Heart right ventricle (tissue), 16 donors: ENCODE results near the gene CYREN. TPM values are rescaled to one million over a fixed set of nuclear protein-coding genes. Genes with fewer than 3 reads are reported as not detected.
A peak's percentile ranks its signal among the peaks of the same experiment; 100 is the strongest.

ENCODE experiments used
- ATAC-seq, 8 donors: fragments of 200-7000 bp; cut with Tn5 transposase; one replicate each; pipeline ENCODE4 v1.9.1; 2020; ENCODE audit warnings: mild to moderate bottlenecking in 8 of 8, moderate library complexity in 8 of 8, moderate number of reproducible peaks in 1 of 8
- DNase-seq, 2 donors: peaks; one replicate each; pipeline ENCODE4 v3.0.0-alpha.2; 2020
- H3K27ac ChIP-seq, 10 donors: fragments of 200-600 bp; sonication (generic) in 2 of 10; one replicate each; pipeline versions ENCODE4 v1.5.0 to v1.8.0; 2020 to 2022; ENCODE audit warnings: mild to moderate bottlenecking in 3 of 10
- H3K27me3 ChIP-seq, 7 donors: fragments of 200-600 bp; one replicate each; pipeline ENCODE4 v1.8.0; 2021 to 2022; ENCODE audit warnings: mild to moderate bottlenecking in 2 of 7
- H3K36me3 ChIP-seq, 9 donors: fragments of 200-600 bp; sonication (generic) in 1 of 9; one replicate each; pipeline versions ENCODE4 v1.5.0 to v1.8.0; 2020 to 2022; ENCODE audit warnings: mild to moderate bottlenecking in 2 of 9
- H3K4me1 ChIP-seq, 9 donors: fragments of 200-600 bp; sonication (generic) in 1 of 9; one replicate each; pipeline versions ENCODE4 v1.5.0 to v1.8.0; 2020 to 2022; ENCODE audit warnings: mild to moderate bottlenecking in 4 of 9
- H3K4me3 ChIP-seq, 10 donors: fragments of 200-600 bp; sonication (generic) in 2 of 10; one replicate each; pipeline versions ENCODE4 v1.5.0 to v1.8.0; 2020 to 2022; ENCODE audit warnings: mild to moderate bottlenecking in 7 of 10, moderate library complexity in 2 of 10
- H3K9me3 ChIP-seq, 11 donors: fragments of 200-600 bp in 10 of 11; sonication (generic) in 2 of 11; one replicate each; pipeline versions ENCODE4 v1.5.0 to v1.8.0; 2013 to 2022; ENCODE audit warnings: mild to moderate bottlenecking in 2 of 11, control low read depth in 1 of 11, moderate library complexity in 1 of 11
- WGBS, 2 donors: extraction: QIAGEN DNeasy Blood & Tissue Kit; methylation state at CpG; one replicate each; pipeline ENCODE4 v1.1.7; 2013; ENCODE audit warnings: inconsistent platforms in 1 of 2; 5-methylcytosine and 5-hydroxymethylcytosine counted together
- intact Hi-C, 10 donors: fragments of 100-400 bp; cut with DNase I; formaldehyde crosslinking; loops; one replicate each; pipeline versions ENCODE4 v1.11.1 to v1.14.2; 2022
- polyA plus RNA-seq, 2 donors: library from polyadenylated mRNA; stranded (reverse); fragments of 200-250 nt; gene quantifications; one replicate each; pipeline ENCODE4 v1.2.3, GENCODE V29; 2013
- total RNA-seq, 10 donors: library from RNA; stranded (reverse); fragmentation: NEBNext Ultra II Directional in 3 of 10; extraction: Animal tissue kit (Norgen Biotek cat#: 25700) in 3 of 10; gene quantifications; one replicate each; pipeline versions ENCODE4 v1.2.1 to v1.2.4, GENCODE V29; 2021 to 2023
- TF ChIP-seq, protein P1 (sequence below), 9 donors: fragments of 200-600 bp; sonication (generic) in 2 of 9; IDR thresholded peaks; one replicate each; pipeline versions ENCODE4 v1.5.0 to v1.8.0; 2021 to 2022; ENCODE audit warnings: antibody characterized with exemption in 9 of 9, mild to moderate bottlenecking in 5 of 9, moderate library complexity in 1 of 9
- donor health status: Arrhythmogenic right ventricular cardiomyopathy.
- donor health status: ischemic (EF 13 %, LVEDD 7.1; RV severe dilation, severe dysfunction).
- donor health status: healthy with polysubstance abuse.
- donor health status: DM: no; HTN: yes; CAD: no.
- donor health status: DM: no; HTN: no; CAD: no.
- donor health status: ischemic (EF 25% LVEDD 6.9; RV normal size, moderate dysfunction).
- donor health status: ischemic (EF 25% LVEDD 5.7; RV mildly dilated, moderate dysfunction).
- donor health status: healthy.
- donor health status: DM: yes; HTN: yes; CAD: no.
- donor health status: Ischemic cardiomyopathy.
- donor health status: ischemic (EF 35%, LVEDD 5.7; RV mildly dilated, moderate dysfunction).
- donor health status: nonischemic (EF 11% LVEDD 7.7; RV severe dilation, severe dysfunction).
- donor health status: DM: yes; HTN: yes; CAD: no.
- donor health status: PGD.
- donor health status: ischemic (EF 29% LVEDD 5.4; RV normal size, mild dysfunction).
- donor health status: nonischemic (EF 23%, LVEDD 6.1; RV moderate dilation, normal function).

Gene CYREN
- total and polyA plus RNA-seq, 12 donors, result 16.0 to 33.3 (median 22.6) TPM

DNA sequence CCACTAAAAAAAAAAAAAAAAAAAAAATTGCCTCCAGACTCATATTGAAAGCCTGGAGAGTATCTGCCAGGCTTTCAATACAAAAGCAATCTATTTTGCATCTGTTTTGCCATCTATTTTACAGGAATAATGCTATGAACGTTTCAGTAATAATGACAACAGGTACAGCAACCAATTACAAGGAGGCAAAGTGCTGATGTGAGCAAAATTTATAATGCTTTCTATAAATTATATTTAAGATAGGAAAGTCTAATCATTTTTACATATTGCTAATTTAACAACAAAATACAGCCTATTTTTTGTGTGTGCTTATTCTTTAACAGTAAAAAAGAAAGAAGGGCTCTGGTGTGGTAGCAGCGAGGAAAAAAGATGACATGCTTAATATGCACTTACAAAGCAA is 30.8 kb upstream of the CYREN start:
- H3K9me3 ChIP-seq, result no peaks in the 10 kb centered on the region
- intact Hi-C loops, result no loop called here
- 73 to 79% methylated on average over 2 of the region's 2 CpGs for WGBS, 2 donors
- H3K4me1 ChIP-seq, result peaks cover 0 to 12% (median 5%) of the 10 kb centered on the region in 9 donors
- H3K27ac ChIP-seq, result no peak overlapping the region
- H3K27me3 ChIP-seq, result no peaks in the 10 kb centered on the region
- H3K36me3 ChIP-seq, result peaks cover 0 to 100% (median 32%) of the 10 kb centered on the region in 9 donors
- no peak for DNase-seq
- no peak overlapping the region for H3K4me3 ChIP-seq
- no peak for ATAC-seq
- TF ChIP-seq, protein P1, sequence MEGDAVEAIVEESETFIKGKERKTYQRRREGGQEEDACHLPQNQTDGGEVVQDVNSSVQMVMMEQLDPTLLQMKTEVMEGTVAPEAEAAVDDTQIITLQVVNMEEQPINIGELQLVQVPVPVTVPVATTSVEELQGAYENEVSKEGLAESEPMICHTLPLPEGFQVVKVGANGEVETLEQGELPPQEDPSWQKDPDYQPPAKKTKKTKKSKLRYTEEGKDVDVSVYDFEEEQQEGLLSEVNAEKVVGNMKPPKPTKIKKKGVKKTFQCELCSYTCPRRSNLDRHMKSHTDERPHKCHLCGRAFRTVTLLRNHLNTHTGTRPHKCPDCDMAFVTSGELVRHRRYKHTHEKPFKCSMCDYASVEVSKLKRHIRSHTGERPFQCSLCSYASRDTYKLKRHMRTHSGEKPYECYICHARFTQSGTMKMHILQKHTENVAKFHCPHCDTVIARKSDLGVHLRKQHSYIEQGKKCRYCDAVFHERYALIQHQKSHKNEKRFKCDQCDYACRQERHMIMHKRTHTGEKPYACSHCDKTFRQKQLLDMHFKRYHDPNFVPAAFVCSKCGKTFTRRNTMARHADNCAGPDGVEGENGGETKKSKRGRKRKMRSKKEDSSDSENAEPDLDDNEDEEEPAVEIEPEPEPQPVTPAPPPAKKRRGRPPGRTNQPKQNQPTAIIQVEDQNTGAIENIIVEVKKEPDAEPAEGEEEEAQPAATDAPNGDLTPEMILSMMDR (IDR thresholded peaks at IDR 0.05), result no peak

DNA sequence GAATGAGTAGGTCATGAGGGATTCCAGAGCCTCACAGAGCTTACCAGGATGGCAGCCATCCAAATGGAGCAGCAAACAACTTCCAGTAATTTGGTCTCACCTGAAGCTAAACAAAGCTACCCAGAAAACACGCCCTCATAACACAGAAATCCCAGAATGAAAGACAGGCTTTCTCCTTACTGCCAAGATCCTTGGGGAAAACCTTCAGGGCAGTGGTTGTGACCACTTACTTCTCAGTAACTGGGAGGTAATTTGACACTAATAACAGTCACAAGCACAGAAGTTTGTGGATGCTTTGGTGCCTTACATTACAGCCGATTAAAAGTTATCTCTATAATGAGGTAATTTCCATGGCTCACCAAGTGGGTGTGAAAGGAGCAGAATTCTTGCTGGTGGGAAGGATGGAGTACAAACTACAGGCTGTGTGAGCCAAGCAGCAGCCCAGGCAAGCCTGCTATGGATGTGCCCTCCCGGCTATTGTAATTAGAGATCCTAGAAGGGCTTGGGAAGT is 30.4 kb upstream of the CYREN start:
- Histone ChIP-seq H3K27ac (no peak overlapping the region), H3K27me3 (no peaks in the 10 kb centered on the region), H3K36me3 (peaks cover 0 to 100% (median 34%) of the 10 kb centered on the region in 9 donors), H3K4me1 (peaks cover 0 to 12% (median 5%) of the 10 kb centered on the region in 9 donors), H3K9me3 (no peaks in the 10 kb centered on the region), H3K4me3 (no peak overlapping the region)
- TF ChIP-seq, protein P1 (IDR thresholded peaks at IDR 0.05), result no peak
- ATAC-seq (peak in 1 of 8 donors; percentile 27), DNase-seq (no peak)
- intact Hi-C loops, result no loop called here
- WGBS, 2 donors, result 54 to 59% methylated on average over 3 of the region's 3 CpGs

DNA sequence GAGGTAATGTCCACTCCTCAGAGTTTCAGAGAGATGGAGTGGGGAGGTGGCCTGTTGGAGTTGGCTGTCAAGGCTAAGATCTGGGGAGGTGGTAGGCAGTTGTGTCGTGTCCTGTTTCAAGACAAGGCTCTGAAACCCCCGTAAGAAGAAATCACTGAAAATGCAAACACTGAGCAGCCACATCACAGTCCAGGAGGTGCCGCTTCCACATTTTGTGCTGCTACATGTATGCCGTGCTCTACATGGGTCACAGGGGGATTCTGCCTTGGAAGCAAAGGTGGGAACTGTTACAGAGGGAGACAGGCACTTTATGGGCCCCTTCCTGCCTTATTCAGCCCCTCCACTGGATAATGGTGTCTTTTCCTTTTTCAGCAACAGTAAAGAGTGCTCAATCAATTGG is 28.9 kb upstream of the CYREN start:
- no peak overlapping the region for H3K27ac ChIP-seq
- ATAC-seq (no peak), DNase-seq (no peak)
- H3K4me3 ChIP-seq, result no peak overlapping the region
- TF ChIP-seq, protein P1 (IDR thresholded peaks at IDR 0.05), result no peak
- no peaks in the 10 kb centered on the region for H3K9me3 ChIP-seq
- no peaks in the 10 kb centered on the region for H3K27me3 ChIP-seq
- intact Hi-C loops, result no loop called here
- H3K4me1 ChIP-seq, result peaks cover 0 to 12% (median 5%) of the 10 kb centered on the region in 9 donors
- peaks cover 0 to 100% (median 31%) of the 10 kb centered on the region in 9 donors for H3K36me3 ChIP-seq
- 96 to 97% methylated on average over 4 of the region's 4 CpGs for WGBS, 2 donors

DNA sequence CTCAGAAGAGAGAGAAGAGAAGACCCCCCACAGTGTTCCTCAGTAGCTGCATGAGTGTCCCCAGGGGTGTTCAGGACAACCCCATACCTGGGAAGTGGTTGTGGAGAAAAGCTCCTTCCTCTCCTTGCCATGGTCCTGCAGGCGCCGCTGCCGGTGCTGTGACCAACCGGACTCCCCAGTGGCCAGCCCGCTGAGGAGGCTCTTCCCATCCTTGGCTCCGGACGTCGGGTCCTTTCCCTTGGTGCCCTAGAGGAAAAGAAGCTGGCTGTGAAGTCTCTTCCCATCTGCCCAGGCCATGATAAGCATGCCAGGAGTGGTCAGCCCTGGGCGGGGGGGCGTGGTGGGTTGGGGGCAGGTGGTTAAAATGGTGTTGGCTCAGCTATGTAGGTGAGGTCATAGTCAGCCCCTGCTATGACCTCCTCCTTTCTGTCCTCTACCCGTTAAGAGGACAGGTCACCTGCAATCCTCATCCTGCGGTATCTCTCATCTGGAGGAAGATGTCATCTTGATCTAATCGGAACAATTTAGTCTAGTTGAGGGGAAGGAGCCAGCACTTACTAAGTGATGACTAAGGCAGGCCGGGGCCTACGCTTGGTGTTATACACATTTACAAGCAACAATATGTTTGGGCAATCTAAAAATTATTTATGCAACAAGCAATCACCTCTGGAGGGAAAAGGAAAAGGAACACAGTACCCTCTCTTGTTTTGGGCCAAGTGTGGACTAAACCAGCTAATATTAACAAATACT is 27.6 kb upstream of the CYREN start:
- Histone ChIP-seq H3K9me3 (no peaks in the 10 kb centered on the region), H3K36me3 (peaks cover 0 to 100% (median 32%) of the 10 kb centered on the region in 9 donors)
- 93 to 95% methylated on average over 15 of the region's 15 CpGs for WGBS, 2 donors

More for the DNA sequence above, 27.6 kb upstream of the CYREN start:
- Histone ChIP-seq H3K4me3 (no peak overlapping the region), H3K27me3 (no peaks in the 10 kb centered on the region), H3K27ac (no peak overlapping the region), H3K4me1 (peaks cover 0 to 12% (median 5%) of the 10 kb centered on the region in 9 donors)
- TF ChIP-seq, protein P1 (IDR thresholded peaks at IDR 0.05), result no peak
- no peak for DNase-seq
- ATAC-seq, result no peak
- intact Hi-C loops, result no loop called here
